ENCODE data around the gene ERFE. TPM values are rescaled to one million over a fixed set of nuclear protein-coding genes. Genes with fewer than 3 reads are reported as not detected.

ERFE gene
- total RNA-seq, 1 donor from 2014 or later, result not detected

DNA sequence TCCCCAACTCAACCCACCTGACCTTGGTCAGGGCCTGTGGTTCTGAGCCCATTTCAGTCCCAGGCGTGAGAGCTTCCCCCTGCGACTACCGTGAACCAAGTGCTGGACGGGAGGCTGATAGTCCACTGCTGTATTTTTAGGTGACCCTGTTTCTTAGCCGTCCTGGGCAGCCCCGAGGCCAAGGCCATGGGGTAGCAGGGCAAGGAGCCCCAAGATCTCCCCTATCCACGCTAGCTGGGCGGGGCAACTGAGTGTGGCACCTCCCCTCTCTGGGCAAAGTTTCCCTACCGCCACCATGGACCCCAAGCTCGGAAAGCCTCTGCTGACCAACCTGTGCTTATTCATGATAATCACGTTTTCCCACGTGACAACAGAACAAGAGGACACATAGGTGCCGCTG, 20.9 kb upstream of the ERFE start:
- Histone ChIP-seq H3K4me1 (peaks cover 19% of the 10 kb centered on the region), H3K27me3 (ENCODE audit: low read depth) (no peaks in the 10 kb centered on the region), H3K27ac (no peak overlapping the region), H3K9me3 (no peaks in the 10 kb centered on the region), H3K36me3 (no peaks in the 10 kb centered on the region), H3K4me3 (no peak overlapping the region)
- intact Hi-C loops (cut with DNase I), result no loop called here
- DNase-seq (no peak), ATAC-seq (no peak)
- TF ChIP-seq CTCF (IDR thresholded peaks at IDR 0.05), result no peak

GRCh38 chr2:238138331-238139195, 20.2 kb upstream of the ERFE start, which contains the start of gene KLHL30:
Gene KLHL30 (plus strand): TSS chr2:238138668. CDS start chr2:238140755, 2,087 bp downstream.
- Histone ChIP-seq H3K36me3 (no peaks in the 10 kb centered on the region), H3K4me3 (peak within 1 kb of the TSS; percentile 27), H3K27me3 (ENCODE audit: low read depth) (no peaks in the 10 kb centered on the region), H3K4me1 (peaks cover 19% of the 10 kb centered on the region), H3K9me3 (no peaks in the 10 kb centered on the region), H3K27ac (no peak within 1 kb of the TSS)
- intact Hi-C loops (cut with DNase I), result no loop called here
- no peak for ATAC-seq
- DNase-seq, result no peak
- TF ChIP-seq CTCF (IDR thresholded peaks at IDR 0.05), result no peak

DNA sequence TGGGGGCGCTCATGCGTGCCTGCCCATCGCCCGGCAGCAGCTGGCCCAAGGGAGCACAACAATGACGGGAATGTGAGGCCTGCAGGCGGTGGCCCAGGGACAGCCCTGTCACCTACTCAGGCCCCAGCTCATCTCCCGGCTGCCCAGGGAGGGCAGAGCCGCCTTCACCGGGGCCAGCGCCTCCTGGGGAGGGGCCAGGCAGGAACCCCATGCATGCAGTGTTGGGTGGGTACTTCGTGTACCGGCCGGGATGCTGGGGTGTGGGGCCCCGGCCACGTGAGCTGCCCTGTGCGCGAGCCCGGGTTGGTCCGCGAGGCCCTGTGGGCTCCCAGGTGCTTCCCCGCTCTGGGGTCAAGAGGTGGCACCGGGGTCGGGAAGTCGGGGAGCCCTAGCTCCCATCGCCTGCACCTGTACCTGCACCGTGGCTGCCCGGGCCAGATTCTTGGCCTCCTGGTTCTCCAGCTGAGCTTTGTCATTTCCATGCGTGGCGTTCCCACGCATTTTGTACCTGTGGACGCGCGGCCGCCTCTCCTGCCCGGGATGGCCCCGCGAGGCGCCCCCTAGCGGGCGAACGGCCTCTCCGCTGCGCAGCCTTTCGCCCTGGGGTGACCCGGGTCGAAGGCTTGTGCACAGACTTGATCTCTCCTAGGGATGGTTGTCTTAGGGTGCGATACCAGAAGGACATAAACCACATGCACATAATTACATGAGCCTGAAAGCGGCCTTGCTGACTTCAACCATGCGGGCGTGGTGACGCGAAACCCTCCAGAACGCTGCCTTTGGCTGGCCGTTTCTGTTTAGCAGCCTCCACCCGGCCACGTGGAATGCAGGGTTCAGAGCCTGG, 19.4 kb upstream of the ERFE start:
- Histone ChIP-seq H3K36me3 (no peaks in the 10 kb centered on the region), H3K9me3 (no peaks in the 10 kb centered on the region), H3K4me3 (peak overlapping the region; percentile 27), H3K4me1 (peaks cover 19% of the 10 kb centered on the region), H3K27ac (no peak overlapping the region), H3K27me3 (ENCODE audit: low read depth) (no peaks in the 10 kb centered on the region)
- TF ChIP-seq CTCF (IDR thresholded peaks at IDR 0.05), result peak; percentile 47
- no peak for DNase-seq
- ATAC-seq, result no peak
- intact Hi-C loops (cut with DNase I), result no loop called here

DNA sequence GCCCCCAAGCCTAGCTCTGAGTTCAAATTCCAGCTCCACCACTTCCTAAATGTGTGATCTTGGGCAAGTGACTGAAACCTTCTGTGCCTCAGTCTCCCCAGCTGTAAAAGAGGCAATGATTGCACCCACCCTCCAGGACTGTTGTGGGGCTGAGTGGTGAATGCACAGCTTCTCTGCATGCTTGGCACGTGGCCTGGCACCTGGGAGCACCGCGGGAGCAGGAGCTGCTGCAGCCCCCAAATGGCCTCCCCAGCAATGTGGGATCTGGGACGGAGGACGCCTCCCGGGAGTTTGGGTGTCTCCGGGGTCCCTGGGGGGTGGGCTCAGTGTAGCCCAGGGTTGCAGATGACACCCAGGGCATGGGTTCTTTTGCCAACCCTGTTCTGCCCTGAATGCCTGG, 18.7 kb upstream of the ERFE start:
- H3K36me3 ChIP-seq, result no peaks in the 10 kb centered on the region
- no peak overlapping the region for H3K27ac ChIP-seq
- H3K4me1 ChIP-seq, result peaks cover 19% of the 10 kb centered on the region
- DNase-seq (no peak), ATAC-seq (no peak)
- TF ChIP-seq CTCF (IDR thresholded peaks at IDR 0.05), result no peak
- intact Hi-C loops (cut with DNase I), result no loop called here
- no peak overlapping the region for H3K4me3 ChIP-seq
- H3K27me3 ChIP-seq (ENCODE audit: low read depth), result no peaks in the 10 kb centered on the region
- H3K9me3 ChIP-seq, result no peaks in the 10 kb centered on the region

GRCh38 chr2:238140721-238141540, 17.8 kb upstream of the ERFE start:
- Histone ChIP-seq H3K27me3 (ENCODE audit: low read depth) (no peaks in the 10 kb centered on the region), H3K27ac (no peak overlapping the region), H3K9me3 (no peaks in the 10 kb centered on the region), H3K4me3 (no peak overlapping the region), H3K4me1 (peaks cover 19% of the 10 kb centered on the region), H3K36me3 (no peaks in the 10 kb centered on the region)
- no peak for TF ChIP-seq CTCF (IDR thresholded peaks at IDR 0.05)
- DNase-seq (no peak), ATAC-seq (no peak)
- intact Hi-C loops (cut with DNase I), result no loop called here

Data from lower lobe of right lung (tissue), 2 donors.